Left ventricle myocardium superior (tissue), 1 donor: ENCODE results near the gene BMP5. TPM values are rescaled to one million over a fixed set of nuclear protein-coding genes. Genes with fewer than 3 reads are reported as not detected.

Experiments
- ATAC-seq: fragments of 200-7000 bp; cut with Tn5 transposase; one replicate; pipeline ENCODE4 v1.9.1; 2020; ENCODE audit warnings: mild to moderate bottlenecking, moderate library complexity
- DNase-seq: peaks from one replicate; pipeline ENCODE4 v3.0.0-alpha.2; 2020
- intact Hi-C: fragments of 100-400 bp; cut with micrococcal nuclease; formaldehyde crosslinking; loops from one replicate; pipeline ENCODE4 v1.11.0; 2022
- total RNA-seq: library from RNA; stranded (reverse); fragmentation: NEBNext Ultra II Directional; extraction: Animal tissue kit (Norgen Biotek cat#: 25700); gene quantifications from one replicate; pipeline ENCODE4 v1.2.1, GENCODE V29; 2021
- donor health status: DM: no; HTN: yes; CAD: no; lungs with severe emphysema.

The BMP5 gene
- total RNA-seq, 1 donor from 2014 or later, result 2.8 TPM

- ATAC-seq (peak; percentile 84), DNase-seq (no peak)
- intact Hi-C loops, result no loop called here
These were observed 49.9 kb downstream of the BMP5 start for GRCh38 chr6:55825402-55826051.

- ATAC-seq (no peak), DNase-seq (no peak)
- intact Hi-C loops, result no loop called here
These were observed 52.6 kb downstream of the BMP5 start for GRCh38 chr6:55822815-55823214.

GRCh38 chr6:55822005-55822404 lies 53.4 kb downstream of the BMP5 start:
- DNase-seq (no peak), ATAC-seq (no peak)
- intact Hi-C loops, result no loop called here

- intact Hi-C loops, result no loop called here
- DNase-seq (no peak), ATAC-seq (peak; percentile 34)
These were observed 54.7 kb downstream of the BMP5 start for GRCh38 chr6:55820696-55821095.

- DNase-seq, result no peak
- ATAC-seq, result no peak
- intact Hi-C loops, result no loop called here
These were observed 55.6 kb downstream of the BMP5 start for GRCh38 chr6:55819811-55820210.

- no peak for DNase-seq
- ATAC-seq, result peak; percentile 45
- intact Hi-C loops, result no loop called here
These were observed 56.9 kb downstream of the BMP5 start for GRCh38 chr6:55818482-55818881.

GRCh38 chr6:55812509-55812908 lies 62.9 kb downstream of the BMP5 start:
- intact Hi-C loops, result no loop called here
- no peak for DNase-seq
- no peak for ATAC-seq

- ATAC-seq, result peak; percentile 52
- intact Hi-C loops, result no loop called here
- DNase-seq, result no peak
These were observed 64.3 kb downstream of the BMP5 start for GRCh38 chr6:55811074-55811473.

GRCh38 chr6:55802259-55802658 lies 73.1 kb downstream of the BMP5 start:
- no peak for ATAC-seq
- DNase-seq, result no peak
- intact Hi-C loops, result no loop called here

- no peak for ATAC-seq
- intact Hi-C loops, result no loop called here
- no peak for DNase-seq
These were observed 76.8 kb downstream of the BMP5 start for GRCh38 chr6:55798571-55798970.

GRCh38 chr6:55794136-55794812 lies 81.1 kb downstream of the BMP5 start:
- DNase-seq (no peak), ATAC-seq (no peak)
- intact Hi-C loops, result no loop called here

- intact Hi-C loops, result no loop called here
- DNase-seq, result no peak
- no peak for ATAC-seq
These were observed 90.1 kb downstream of the BMP5 start for GRCh38 chr6:55785273-55785672.

- ATAC-seq, result no peak
- DNase-seq, result no peak
- intact Hi-C loops, result no loop called here
These were observed 93.1 kb downstream of the BMP5 start for GRCh38 chr6:55782275-55782674.

GRCh38 chr6:55778705-55779104 lies 96.7 kb downstream of the BMP5 start:
- no peak for ATAC-seq
- intact Hi-C loops, result no loop called here
- no peak for DNase-seq

- intact Hi-C loops, result no loop called here
- ATAC-seq, result no peak
- no peak for DNase-seq
These were observed 97.9 kb downstream of the BMP5 start for GRCh38 chr6:55777469-55777868.

- intact Hi-C loops, result no loop called here
- no peak for DNase-seq
- ATAC-seq, result no peak
These were observed 99.3 kb downstream of the BMP5 start for GRCh38 chr6:55776113-55776512.

GRCh38 chr6:55775029-55775318 lies 100.4 kb downstream of the BMP5 start:
- no peak for ATAC-seq
- intact Hi-C loops, result no loop called here
- no peak for DNase-seq

GRCh38 chr6:55774286-55775028 lies 100.9 kb downstream of the BMP5 start:
- DNase-seq (no peak), ATAC-seq (no peak)
- intact Hi-C loops, result no loop called here

- DNase-seq (no peak), ATAC-seq (no peak)
- intact Hi-C loops, result no loop called here
These were observed 101.7 kb downstream of the BMP5 start for GRCh38 chr6:55773620-55774216.

GRCh38 chr6:55772730-55773129 lies 102.7 kb downstream of the BMP5 start:
- no peak for DNase-seq
- ATAC-seq, result no peak
- intact Hi-C loops, result no loop called here
